ENCODE measurements around the gene TIAM2.

- TF ChIP-seq CTCF (IDR thresholded peaks at IDR 0.05 in 8 of 11, conservative IDR thresholded peaks at IDR 0.05 in 3 of 11) (no peak), POLR2A (IDR thresholded peaks at IDR 0.05) (no peak), POLR2AphosphoS5 (IDR thresholded peaks at IDR 0.05) (no peak)
These were observed 268.4 kb downstream of the TIAM2 start, which contains the start of gene CLDN20 for GRCh38 chr6:155263373-155264063.

Measured in spleen (tissue), 7 donors.